ENCODE data around the gene SLFNL1.

SLFNL1 gene

DNA sequence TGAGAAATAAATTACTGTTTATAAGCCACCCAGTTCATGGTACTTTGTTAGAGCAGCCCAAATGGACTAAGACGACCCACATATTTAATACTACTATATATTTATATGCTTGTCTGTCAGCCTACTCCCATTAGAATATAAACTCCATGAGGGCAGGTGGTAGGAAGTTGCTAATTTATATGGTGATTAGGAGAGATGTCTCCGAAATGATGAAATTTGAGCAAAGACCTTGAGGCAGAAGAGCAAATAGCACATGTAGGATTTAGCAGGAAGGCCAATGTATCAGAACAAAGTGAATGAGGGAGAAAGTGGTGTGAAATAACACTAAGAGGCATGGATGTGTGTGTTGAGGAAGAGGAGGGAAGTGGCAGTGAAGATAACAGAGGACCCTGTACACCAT, 10.6 kb upstream of the SLFNL1 start:
- H3K27ac Mint-ChIP-seq (ENCODE audit: low read depth): no peak overlapping the region
- H3K27me3 Mint-ChIP-seq: no peaks in the 10 kb centered on the region
- no peaks in the 10 kb centered on the region for H3K4me1 Mint-ChIP-seq
- no peak for ATAC-seq (replicated peaks; ENCODE audit: extremely low read depth, poor library complexity, severe bottlenecking)
- H3K9me3 Mint-ChIP-seq: peaks cover 5% of the 10 kb centered on the region
- peaks cover 9% of the 10 kb centered on the region for H3K36me3 Mint-ChIP-seq (ENCODE audit: insufficient read depth)
- no peak for DNase-seq (ENCODE audit: low spot score in 2 of 2)
- no peak overlapping the region for H3K4me3 Mint-ChIP-seq

DNA sequence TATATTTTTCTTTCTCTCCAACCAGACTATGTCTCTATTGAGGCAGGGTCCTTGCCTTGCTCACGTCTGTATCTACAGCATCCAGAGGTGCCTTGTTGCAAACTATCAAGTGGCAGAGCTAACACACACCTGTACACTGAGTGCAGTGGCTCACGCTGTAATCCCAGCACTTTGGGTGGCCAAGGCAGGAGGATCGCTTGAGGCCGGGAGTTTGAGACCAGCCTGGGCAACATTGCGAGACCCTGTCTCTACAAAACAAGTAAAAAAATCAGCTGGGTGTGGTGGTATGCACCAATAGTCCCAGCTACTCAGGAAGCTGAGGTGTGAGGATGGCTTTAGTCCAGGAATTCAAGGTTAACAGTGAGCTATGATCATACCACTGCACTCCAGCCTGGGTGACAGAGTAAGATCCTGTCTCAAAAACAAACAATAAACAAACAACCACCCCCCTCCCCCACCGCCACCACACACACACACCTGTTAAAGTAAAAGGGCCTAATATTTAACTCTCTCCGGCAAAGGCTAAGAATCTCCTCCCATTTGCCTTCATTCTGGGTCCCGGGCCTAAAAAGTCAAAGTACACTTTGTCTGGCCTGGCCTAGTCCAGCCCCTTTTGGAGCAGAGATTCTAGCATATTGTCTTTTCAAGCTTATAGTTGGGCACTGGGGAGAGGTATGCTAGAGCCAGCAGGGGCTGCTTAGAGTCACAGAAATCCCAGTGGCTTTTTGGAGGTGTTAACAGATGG, 9.5 kb upstream of the SLFNL1 start:
- H3K9me3 Mint-ChIP-seq: peaks cover 5% of the 10 kb centered on the region
- no peak overlapping the region for H3K27ac Mint-ChIP-seq (ENCODE audit: low read depth)
- peaks cover 5% of the 10 kb centered on the region for H3K4me1 Mint-ChIP-seq
- DNase-seq (ENCODE audit: low spot score in 2 of 2) (no peak), ATAC-seq (replicated peaks; ENCODE audit: extremely low read depth, poor library complexity, severe bottlenecking) (no peak)
- H3K36me3 Mint-ChIP-seq (ENCODE audit: insufficient read depth): peaks cover 10% of the 10 kb centered on the region
- H3K4me3 Mint-ChIP-seq: no peak overlapping the region
- H3K27me3 Mint-ChIP-seq: no peaks in the 10 kb centered on the region

DNA sequence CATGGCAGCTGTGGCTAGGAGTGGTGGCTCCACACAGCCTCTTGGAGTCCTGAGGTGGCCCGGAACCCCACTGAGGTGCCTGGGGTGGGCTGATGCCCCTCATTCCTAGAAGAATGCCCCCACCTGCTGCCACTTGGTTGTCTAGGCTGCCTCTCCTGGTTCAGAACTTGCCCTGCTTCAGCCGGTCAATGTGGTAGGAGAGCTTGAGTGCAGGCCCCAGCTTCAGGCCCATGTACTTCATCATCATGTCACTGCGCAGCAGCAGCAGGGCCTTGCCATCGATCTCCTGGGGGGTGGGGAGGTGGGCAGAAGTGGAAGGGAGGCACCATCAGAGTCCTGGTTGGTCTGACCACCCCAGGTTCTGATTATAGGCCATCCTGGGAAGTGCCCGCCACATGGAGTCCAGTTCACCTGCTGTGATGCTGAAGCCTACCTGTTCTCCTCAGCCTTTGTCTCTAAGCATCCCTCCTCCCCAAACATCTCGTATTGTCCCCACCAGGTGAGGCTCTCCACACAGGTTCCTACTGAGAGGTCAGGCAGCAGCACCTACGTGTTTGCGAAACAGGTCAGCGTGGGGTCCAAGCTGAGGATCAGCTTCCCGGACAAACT, 6.6 kb upstream of the SLFNL1 start:
- H3K36me3 Mint-ChIP-seq (ENCODE audit: insufficient read depth): peaks cover 14% of the 10 kb centered on the region
- H3K27me3 Mint-ChIP-seq: no peaks in the 10 kb centered on the region
- DNase-seq (ENCODE audit: low spot score in 2 of 2) (no peak), ATAC-seq (replicated peaks; ENCODE audit: extremely low read depth, poor library complexity, severe bottlenecking) (no peak)
- H3K4me1 Mint-ChIP-seq: peaks cover 5% of the 10 kb centered on the region
- H3K4me3 Mint-ChIP-seq: no peak overlapping the region
- H3K9me3 Mint-ChIP-seq: peaks cover 5% of the 10 kb centered on the region
- H3K27ac Mint-ChIP-seq (ENCODE audit: low read depth): no peak overlapping the region

DNA sequence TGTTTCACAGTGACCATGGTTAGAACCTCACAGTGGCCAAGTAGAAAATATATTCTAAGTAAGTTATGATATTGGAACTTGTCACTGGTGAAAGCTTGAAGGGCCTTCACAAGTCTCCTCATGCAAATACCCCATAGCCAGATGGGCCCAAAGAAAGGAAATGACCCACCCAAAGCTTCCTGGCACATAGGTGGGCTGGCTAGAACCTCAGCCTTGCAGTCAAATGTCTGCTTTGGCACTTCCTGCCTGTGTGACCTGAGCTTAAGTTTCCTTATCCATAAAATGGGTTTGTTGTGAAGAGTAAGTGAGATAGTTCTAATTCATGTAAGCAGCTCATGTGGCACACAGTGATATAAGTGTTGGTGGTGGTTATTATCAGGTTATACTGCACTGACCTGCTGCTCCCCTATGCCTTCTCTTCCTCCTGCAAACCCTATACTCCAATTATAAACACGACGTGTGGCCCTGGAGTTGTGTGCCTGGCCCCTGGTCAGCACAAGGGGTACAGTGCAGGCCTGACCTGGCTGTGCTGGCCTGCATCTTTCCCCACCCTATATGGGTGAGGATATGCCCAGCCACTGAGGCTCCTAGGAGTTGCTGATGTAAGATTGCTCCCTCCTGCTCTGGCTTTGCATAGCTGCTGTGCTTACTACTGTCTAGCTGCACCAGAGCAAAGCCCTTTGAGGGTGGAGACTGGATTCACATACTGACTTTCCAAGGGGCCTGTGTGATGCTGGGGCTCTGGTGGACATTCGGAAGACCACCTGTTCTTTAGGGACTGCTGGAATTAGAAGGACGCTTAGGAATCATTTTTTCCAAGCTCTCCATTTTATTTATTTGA, 4.7 kb upstream of the SLFNL1 start:
- H3K4me3 Mint-ChIP-seq: no peak overlapping the region
- no peak for ATAC-seq (replicated peaks; ENCODE audit: extremely low read depth, poor library complexity, severe bottlenecking)

DNA sequence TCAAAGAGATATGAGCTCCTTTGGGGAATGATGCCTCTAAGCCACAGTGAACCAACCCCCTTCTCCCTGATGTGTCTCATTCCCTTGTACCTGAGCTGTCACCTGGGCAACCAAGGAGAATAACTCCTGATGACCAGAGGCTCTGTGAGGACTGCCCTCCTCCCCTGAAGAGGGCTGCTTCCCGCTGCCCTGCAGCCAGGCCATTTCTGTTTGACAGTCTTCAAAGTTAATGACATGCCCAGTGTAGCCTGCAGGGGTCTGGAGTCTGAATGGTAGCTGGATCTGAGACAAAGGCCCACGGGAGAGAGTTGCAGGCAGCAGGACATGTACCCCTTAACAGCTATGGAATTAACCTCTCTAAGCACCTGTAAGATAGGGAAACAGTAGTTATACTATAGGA, 3.4 kb upstream of the SLFNL1 start:
- ATAC-seq (replicated peaks; ENCODE audit: extremely low read depth, poor library complexity, severe bottlenecking): no peak
- no peak overlapping the region for H3K4me3 Mint-ChIP-seq
- no peaks in the 10 kb centered on the region for H3K9me3 Mint-ChIP-seq
- H3K27ac Mint-ChIP-seq (ENCODE audit: low read depth): no peak overlapping the region
- H3K4me1 Mint-ChIP-seq: peaks cover 13% of the 10 kb centered on the region
- peaks cover 17% of the 10 kb centered on the region for H3K36me3 Mint-ChIP-seq (ENCODE audit: insufficient read depth)
- no peak for DNase-seq (ENCODE audit: low spot score in 2 of 2)
- H3K27me3 Mint-ChIP-seq: no peaks in the 10 kb centered on the region

More for the DNA sequence above, 4.7 kb upstream of the SLFNL1 start:
- DNase-seq (ENCODE audit: low spot score in 2 of 2): no peak
- Mint-ChIP-seq H3K36me3 (ENCODE audit: insufficient read depth) (peaks cover 17% of the 10 kb centered on the region), H3K4me1 (peaks cover 13% of the 10 kb centered on the region), H3K27ac (ENCODE audit: low read depth) (no peak overlapping the region), H3K9me3 (no peaks in the 10 kb centered on the region), H3K27me3 (no peaks in the 10 kb centered on the region)

DNA sequence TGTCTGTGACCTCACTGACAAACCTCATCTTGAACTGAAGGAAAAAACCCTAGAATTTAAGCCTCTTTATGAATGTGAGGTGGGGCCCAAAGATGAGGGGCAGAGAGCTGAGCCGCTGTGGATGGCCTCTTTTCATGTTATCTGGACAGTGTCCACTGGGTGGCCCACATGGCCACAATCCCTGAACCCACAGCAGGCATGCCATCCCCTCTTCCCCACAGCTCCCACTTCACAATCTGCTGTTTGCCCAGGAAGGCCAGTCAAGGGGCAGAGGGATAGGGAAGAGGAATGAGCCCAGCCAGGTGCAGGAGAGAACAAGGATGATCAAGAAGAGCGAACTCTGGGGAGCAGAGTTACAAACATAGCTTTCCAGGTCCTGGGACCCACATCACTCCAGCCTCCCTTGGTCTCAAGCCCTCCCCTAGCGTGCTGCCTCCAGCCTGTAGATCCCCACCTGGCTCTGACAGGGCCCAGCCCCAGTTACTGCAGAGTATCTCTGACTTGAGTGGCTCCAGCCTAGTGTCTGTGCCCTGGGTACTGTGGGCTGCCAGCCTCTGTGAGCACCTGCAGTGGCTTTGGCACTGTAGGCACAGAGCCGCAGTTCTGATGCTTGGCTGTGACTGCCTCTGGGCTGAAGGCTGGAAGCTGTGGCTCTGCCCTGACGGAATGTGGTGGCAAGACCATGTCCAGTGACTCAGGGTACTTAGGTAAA, 1.9 kb upstream of the SLFNL1 start:
- peaks cover 13% of the 10 kb centered on the region for H3K4me1 Mint-ChIP-seq
- H3K9me3 Mint-ChIP-seq: no peaks in the 10 kb centered on the region
- H3K4me3 Mint-ChIP-seq: no peak overlapping the region
- H3K27ac Mint-ChIP-seq (ENCODE audit: low read depth): peak overlapping the region; percentile 64
- peaks cover 25% of the 10 kb centered on the region for H3K36me3 Mint-ChIP-seq (ENCODE audit: insufficient read depth)
- H3K27me3 Mint-ChIP-seq: no peaks in the 10 kb centered on the region
- DNase-seq (ENCODE audit: low spot score in 2 of 2) (no peak), ATAC-seq (replicated peaks; ENCODE audit: extremely low read depth, poor library complexity, severe bottlenecking) (no peak)

DNA sequence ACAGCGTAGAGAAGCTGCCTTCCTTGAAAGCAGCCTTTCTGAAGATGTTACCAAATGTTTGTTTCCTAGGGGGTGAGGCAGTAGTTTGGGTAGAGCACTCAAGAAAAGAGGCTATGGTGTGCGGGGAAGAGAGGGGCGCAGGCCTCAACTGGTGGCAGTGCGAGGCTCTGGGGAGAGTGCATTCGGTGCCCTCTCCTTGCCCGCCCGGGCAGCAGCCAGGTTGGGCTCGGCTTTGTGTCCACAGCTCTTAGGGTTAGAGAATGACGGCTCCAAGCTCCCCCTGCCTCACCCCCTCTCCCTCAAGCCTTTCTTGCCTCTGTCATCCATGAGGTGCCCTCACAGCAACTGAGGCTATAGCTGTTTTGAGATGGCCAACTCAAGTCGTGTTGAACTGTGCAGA, 899 bp upstream of the SLFNL1 start:
- DNase-seq (ENCODE audit: low spot score in 2 of 2): no peak
- Mint-ChIP-seq H3K4me3 (no peak overlapping the region), H3K27me3 (no peaks in the 10 kb centered on the region), H3K9me3 (no peaks in the 10 kb centered on the region), H3K36me3 (ENCODE audit: insufficient read depth) (peaks cover 25% of the 10 kb centered on the region), H3K4me1 (peaks cover 13% of the 10 kb centered on the region), H3K27ac (ENCODE audit: low read depth) (no peak overlapping the region)
- ATAC-seq (replicated peaks; ENCODE audit: extremely low read depth, poor library complexity, severe bottlenecking): no peak

DNA sequence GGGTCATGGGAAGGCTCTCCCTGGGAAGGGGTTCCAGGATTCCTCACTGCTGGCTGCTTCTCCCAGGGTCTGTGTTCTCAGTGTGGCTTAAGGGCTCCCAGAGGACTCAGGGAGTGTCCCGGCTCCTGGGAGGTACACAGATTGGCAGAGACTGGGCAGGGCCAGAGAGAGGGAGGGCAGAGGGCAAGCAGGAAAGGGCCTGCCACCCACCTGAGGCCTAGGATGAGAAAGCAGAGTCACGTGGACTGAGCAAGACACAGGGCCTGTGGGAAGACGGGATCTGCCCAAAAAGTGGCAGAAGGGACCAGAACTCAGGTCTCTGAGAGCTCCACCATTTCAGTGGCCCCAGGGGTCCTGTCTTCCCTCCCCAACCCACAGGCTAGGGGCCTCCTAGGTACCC, 871 bp downstream of the SLFNL1 start:
- Mint-ChIP-seq H3K4me1 (peaks cover 7% of the 10 kb centered on the region), H3K36me3 (ENCODE audit: insufficient read depth) (peaks cover 23% of the 10 kb centered on the region), H3K9me3 (no peaks in the 10 kb centered on the region), H3K27me3 (no peaks in the 10 kb centered on the region), H3K4me3 (no peak overlapping the region), H3K27ac (ENCODE audit: low read depth) (peak overlapping the region; percentile 90)
- ATAC-seq (replicated peaks; ENCODE audit: extremely low read depth, poor library complexity, severe bottlenecking) (no peak), DNase-seq (ENCODE audit: low spot score in 2 of 2) (no peak)

DNA sequence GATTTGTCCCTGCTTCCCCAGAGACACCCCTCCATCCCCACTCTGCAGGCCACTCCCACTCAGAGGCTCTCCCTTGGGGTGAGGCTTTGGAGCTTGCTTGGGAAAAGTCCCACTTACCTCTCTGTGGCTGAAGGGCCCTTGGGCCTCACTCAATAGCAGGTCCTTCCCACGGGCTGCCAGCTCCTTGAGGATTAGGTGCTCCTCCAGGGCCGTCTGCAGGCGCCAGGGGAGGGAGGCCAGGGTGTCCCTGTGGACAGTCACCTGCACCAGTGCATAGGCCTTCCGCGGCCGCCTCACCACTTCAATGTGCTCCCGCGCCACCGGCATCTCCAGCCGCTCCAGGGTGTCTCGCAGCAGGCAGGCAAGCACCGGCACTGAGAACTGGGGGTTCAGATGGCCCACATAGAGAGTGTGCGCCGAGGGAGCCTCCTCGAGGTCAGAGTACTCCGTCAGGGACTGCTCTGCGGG, 1.4 kb downstream of the SLFNL1 start:
- H3K4me1 Mint-ChIP-seq: peaks cover 7% of the 10 kb centered on the region
- no peak overlapping the region for H3K4me3 Mint-ChIP-seq
- peak overlapping the region; percentile 90 for H3K27ac Mint-ChIP-seq (ENCODE audit: low read depth)
- no peaks in the 10 kb centered on the region for H3K27me3 Mint-ChIP-seq
- peaks cover 23% of the 10 kb centered on the region for H3K36me3 Mint-ChIP-seq (ENCODE audit: insufficient read depth)
- ATAC-seq (replicated peaks; ENCODE audit: extremely low read depth, poor library complexity, severe bottlenecking) (no peak), DNase-seq (ENCODE audit: low spot score in 2 of 2) (no peak)
- no peaks in the 10 kb centered on the region for H3K9me3 Mint-ChIP-seq

DNA sequence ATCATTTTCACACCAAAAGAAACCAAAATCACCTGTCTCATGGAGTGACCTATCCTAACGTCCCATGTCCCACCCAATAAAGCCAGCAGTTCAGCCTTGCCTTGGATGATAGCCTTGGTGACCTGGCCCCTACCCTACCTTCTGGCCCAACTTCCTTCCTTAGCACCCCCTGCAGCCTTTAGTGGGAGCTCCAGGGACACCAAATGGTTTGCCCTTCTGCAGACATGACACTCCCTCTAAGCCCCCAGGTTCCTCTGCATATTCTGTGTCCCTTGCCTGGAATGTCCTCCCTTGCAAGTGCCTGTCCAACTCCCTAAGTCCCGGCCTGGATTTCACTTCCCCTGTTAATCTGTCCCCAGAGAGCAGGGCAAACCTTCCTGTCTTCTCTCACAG, 2.2 kb downstream of the SLFNL1 start:
- H3K27me3 Mint-ChIP-seq: no peaks in the 10 kb centered on the region
- ATAC-seq (replicated peaks; ENCODE audit: extremely low read depth, poor library complexity, severe bottlenecking) (no peak), DNase-seq (ENCODE audit: low spot score in 2 of 2) (no peak)
- peaks cover 7% of the 10 kb centered on the region for H3K4me1 Mint-ChIP-seq
- H3K4me3 Mint-ChIP-seq: no peak overlapping the region
- H3K27ac Mint-ChIP-seq (ENCODE audit: low read depth): peak overlapping the region; percentile 90
- H3K36me3 Mint-ChIP-seq (ENCODE audit: insufficient read depth): peaks cover 25% of the 10 kb centered on the region
- H3K9me3 Mint-ChIP-seq: no peaks in the 10 kb centered on the region

DNA sequence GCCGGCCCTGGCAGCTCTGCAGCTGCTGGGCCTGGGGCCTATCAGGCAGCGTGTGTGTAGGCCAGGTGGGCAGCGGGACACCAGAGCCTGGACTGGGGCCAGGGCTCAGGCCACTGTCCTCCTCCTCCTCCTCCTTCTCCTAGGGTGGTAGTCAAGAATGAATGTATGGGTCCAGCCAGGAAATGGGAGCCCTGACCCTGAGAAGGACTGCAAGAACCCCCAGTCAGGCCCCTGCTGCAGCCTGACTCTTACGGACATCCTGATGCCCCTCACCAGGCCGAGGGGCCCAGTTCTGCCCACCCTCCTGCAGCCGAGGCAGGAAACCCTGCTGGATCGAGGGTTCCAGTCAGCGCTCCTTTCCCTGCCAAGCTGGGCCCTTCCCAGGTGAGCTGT, 3.5 kb downstream of the SLFNL1 start:
- Mint-ChIP-seq H3K4me1 (peaks cover 7% of the 10 kb centered on the region), H3K36me3 (ENCODE audit: insufficient read depth) (peaks cover 21% of the 10 kb centered on the region), H3K27ac (ENCODE audit: low read depth) (peak overlapping the region; percentile 90), H3K4me3 (no peak overlapping the region), H3K27me3 (no peaks in the 10 kb centered on the region), H3K9me3 (no peaks in the 10 kb centered on the region)
- ATAC-seq (replicated peaks; ENCODE audit: extremely low read depth, poor library complexity, severe bottlenecking) (no peak), DNase-seq (ENCODE audit: low spot score in 2 of 2) (no peak)

All from central memory CD8-positive, alpha-beta T cell (primary cell).